ENCODE measurements around the gene COA3. TPM values are rescaled to one million over a fixed set of nuclear protein-coding genes. Genes with fewer than 3 reads are reported as not detected.

Gene COA3
- total RNA-seq, 1 donor from 2014 or later: 39.5 TPM

DNA sequence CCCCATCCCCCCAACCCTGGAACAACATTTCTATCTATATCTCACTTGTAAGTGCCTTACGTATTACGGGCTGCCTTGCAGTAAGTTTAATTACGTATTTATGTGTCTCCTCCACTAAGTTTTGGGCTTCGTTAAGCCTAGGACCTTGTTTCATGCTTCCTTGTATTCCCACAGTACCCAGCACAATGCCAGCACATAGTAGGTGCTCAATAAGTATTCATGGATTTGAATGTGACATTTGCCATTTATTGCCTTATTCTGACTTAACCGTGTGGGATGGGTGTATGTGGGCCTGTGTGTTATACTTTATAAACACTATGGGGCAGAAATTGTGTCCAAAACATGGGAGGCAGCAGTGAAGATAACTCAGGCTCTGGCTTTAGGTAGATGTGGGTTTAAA lies 6.0 kb downstream of the COA3 start:
- DNase-seq (ENCODE audit: low spot score): no peak
- peaks cover 8% of the 10 kb centered on the region for H3K4me1 Mint-ChIP-seq (ENCODE audit: low read depth)
- H3K27ac Mint-ChIP-seq (ENCODE audit: unreplicated experiment): no peak overlapping the region
- TF ChIP-seq CTCF (IDR thresholded peaks at IDR 0.05): no peak
- no peaks in the 10 kb centered on the region for H3K27me3 Mint-ChIP-seq (ENCODE audit: low read depth)
- no peaks in the 10 kb centered on the region for H3K9me3 Mint-ChIP-seq (ENCODE audit: low read depth)
- H3K36me3 Mint-ChIP-seq (ENCODE audit: low read depth): no peaks in the 10 kb centered on the region
- H3K4me3 Mint-ChIP-seq (ENCODE audit: unreplicated experiment): no peak overlapping the region

GRCh38 chr17:42791948-42792347 lies 6.6 kb downstream of the COA3 start:
- no peaks in the 10 kb centered on the region for H3K36me3 Mint-ChIP-seq (ENCODE audit: low read depth)
- no peak for DNase-seq (ENCODE audit: low spot score)
- TF ChIP-seq CTCF (IDR thresholded peaks at IDR 0.05): no peak
- H3K4me1 Mint-ChIP-seq (ENCODE audit: low read depth): peaks cover 3% of the 10 kb centered on the region
- H3K4me3 Mint-ChIP-seq (ENCODE audit: unreplicated experiment): no peak overlapping the region
- H3K27me3 Mint-ChIP-seq (ENCODE audit: low read depth): no peaks in the 10 kb centered on the region
- H3K27ac Mint-ChIP-seq (ENCODE audit: unreplicated experiment): no peak overlapping the region
- no peaks in the 10 kb centered on the region for H3K9me3 Mint-ChIP-seq (ENCODE audit: low read depth)

DNA sequence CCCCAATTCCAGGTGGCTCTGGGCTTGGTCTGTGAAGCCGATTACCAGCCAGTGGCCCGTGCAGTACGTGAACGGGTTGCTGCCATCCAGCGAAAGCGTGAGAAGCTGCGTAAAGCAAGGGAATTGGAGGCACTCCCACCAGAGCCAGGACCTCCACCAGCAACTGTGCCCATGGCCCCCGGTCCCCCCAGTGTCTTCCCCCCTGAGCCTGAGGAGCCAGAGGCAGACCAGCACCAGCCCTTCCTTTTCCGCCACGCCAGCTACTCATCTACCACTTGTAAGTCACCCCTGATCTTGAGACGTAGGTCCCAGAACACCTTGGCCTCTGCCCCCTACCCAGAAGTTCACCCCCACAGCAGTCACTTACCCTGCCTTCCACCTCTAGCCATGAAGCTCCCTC lies 11.2 kb downstream of the COA3 start:
- DNase-seq (ENCODE audit: low spot score): no peak
- H3K27ac Mint-ChIP-seq (ENCODE audit: unreplicated experiment): no peak overlapping the region
- no peak overlapping the region for H3K4me3 Mint-ChIP-seq (ENCODE audit: unreplicated experiment)
- H3K27me3 Mint-ChIP-seq (ENCODE audit: low read depth): peaks cover 2% of the 10 kb centered on the region
- no peaks in the 10 kb centered on the region for H3K9me3 Mint-ChIP-seq (ENCODE audit: low read depth)
- no peaks in the 10 kb centered on the region for H3K36me3 Mint-ChIP-seq (ENCODE audit: low read depth)
- H3K4me1 Mint-ChIP-seq (ENCODE audit: low read depth): peaks cover 6% of the 10 kb centered on the region
- TF ChIP-seq CTCF (IDR thresholded peaks at IDR 0.05): no peak

GRCh38 chr17:42784811-42785592 lies 13.5 kb downstream of the COA3 start:
- Mint-ChIP-seq H3K27me3 (ENCODE audit: low read depth) (peaks cover 8% of the 10 kb centered on the region), H3K27ac (ENCODE audit: unreplicated experiment) (no peak overlapping the region), H3K9me3 (ENCODE audit: low read depth) (no peaks in the 10 kb centered on the region), H3K4me3 (ENCODE audit: unreplicated experiment) (no peak overlapping the region), H3K36me3 (ENCODE audit: low read depth) (no peaks in the 10 kb centered on the region), H3K4me1 (ENCODE audit: low read depth) (peaks cover 13% of the 10 kb centered on the region)
- no peak for TF ChIP-seq CTCF (IDR thresholded peaks at IDR 0.05)
- DNase-seq (ENCODE audit: low spot score): no peak

GRCh38 chr17:42784409-42784808 lies 14.1 kb downstream of the COA3 start:
- Mint-ChIP-seq H3K27me3 (ENCODE audit: low read depth) (peaks cover 8% of the 10 kb centered on the region), H3K27ac (ENCODE audit: unreplicated experiment) (no peak overlapping the region), H3K4me3 (ENCODE audit: unreplicated experiment) (no peak overlapping the region), H3K4me1 (ENCODE audit: low read depth) (peaks cover 19% of the 10 kb centered on the region), H3K9me3 (ENCODE audit: low read depth) (no peaks in the 10 kb centered on the region), H3K36me3 (ENCODE audit: low read depth) (no peaks in the 10 kb centered on the region)
- DNase-seq (ENCODE audit: low spot score): no peak
- no peak for TF ChIP-seq CTCF (IDR thresholded peaks at IDR 0.05)
